HG02678 (cell line): ENCODE results near the gene ZBTB17.
"Not testable (repeated sequence)": the region's sequence is repeated elsewhere in the genome, so short reads cannot be mapped to it uniquely, and the experiment has no call there.

Experiments
- ATAC-seq: cut with Tn5 transposase; IDR thresholded peaks from one replicate; pipeline ENCODE4 v1.9.1; 2021; ENCODE audit warnings: mild to moderate bottlenecking, moderate library complexity; ENCODE audit not compliant: unreplicated experiment

ZBTB17 gene

GRCh38 chr1:15902882-15903281, 73.0 kb downstream of the ZBTB17 start:
- ATAC-seq: no peak

- ATAC-seq: no peak
Observed at GRCh38 chr1:15900662-15901279, 75.1 kb downstream of the ZBTB17 start.

- no peak for ATAC-seq
Observed at GRCh38 chr1:15899266-15899665, 76.6 kb downstream of the ZBTB17 start.

GRCh38 chr1:15896841-15897610, 78.9 kb downstream of the ZBTB17 start:
- not testable (repeated sequence) for ATAC-seq

GRCh38 chr1:15895233-15895632, 80.7 kb downstream of the ZBTB17 start:
- no peak for ATAC-seq

GRCh38 chr1:15892857-15893599, 82.9 kb downstream of the ZBTB17 start:
- not testable (repeated sequence) for ATAC-seq
